ENCODE measurements around the gene PDZK1.
"Not testable (repeated sequence)": the region's sequence is repeated elsewhere in the genome, so short reads cannot be mapped to it uniquely, and the experiment has no call there.

PDZK1 gene

DNA sequence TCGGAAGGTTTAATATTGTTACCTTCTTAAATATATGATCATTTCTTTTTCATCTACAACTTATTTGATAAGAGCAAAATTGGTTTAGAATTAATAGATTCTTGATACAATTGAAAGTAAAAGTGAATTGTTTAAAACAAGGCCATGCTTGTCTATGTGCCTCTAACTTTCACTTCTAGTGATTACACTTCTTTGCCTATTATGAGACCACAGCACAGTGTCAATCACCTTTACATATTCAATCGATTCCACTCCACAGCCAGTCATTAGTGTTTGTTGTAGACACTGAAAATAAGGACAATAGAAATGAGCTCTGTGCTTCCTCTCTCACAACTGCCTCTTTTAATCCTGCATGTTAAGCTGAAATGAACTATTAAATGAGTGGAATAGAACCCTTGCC, 65.3 kb downstream of the PDZK1 start:
- DNase-seq = not testable (repeated sequence)

DNA sequence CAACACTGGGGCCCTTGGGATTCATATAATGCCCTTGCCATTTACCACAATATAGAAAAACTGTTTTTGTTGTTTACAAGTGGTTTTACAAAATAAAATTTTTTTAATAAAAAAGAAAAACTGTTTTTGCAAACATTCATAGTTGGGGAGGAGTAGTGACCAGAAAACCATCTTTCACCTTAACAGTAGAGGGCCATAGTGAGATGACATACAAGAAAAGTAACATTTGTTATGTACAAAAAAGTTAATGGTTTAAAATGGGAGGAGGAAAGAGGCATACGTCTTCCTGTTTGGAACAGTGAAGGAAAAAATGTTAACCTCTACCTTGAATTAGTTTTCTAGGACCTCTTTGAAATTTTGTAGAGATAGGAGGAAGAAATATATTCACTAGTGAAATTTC, 70.9 kb downstream of the PDZK1 start:
- not testable (repeated sequence) for DNase-seq

DNA sequence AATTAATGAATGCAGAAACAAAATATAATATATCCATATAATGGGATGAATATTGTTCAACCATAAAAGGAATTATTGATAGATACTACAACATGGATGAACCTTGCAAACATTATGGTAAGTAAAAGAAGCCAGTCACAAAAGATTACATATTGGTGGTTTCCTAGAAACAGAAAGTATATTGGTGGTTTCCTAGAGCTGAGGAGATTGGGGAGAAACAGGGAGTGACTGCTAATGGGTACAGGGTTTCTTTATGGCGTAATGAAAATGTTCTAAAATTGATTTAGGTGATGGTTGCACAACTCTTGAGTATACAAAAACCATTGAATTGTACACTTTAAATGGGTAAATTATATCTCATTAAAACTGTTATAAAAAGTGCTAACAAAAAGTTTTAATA, 85.0 kb downstream of the PDZK1 start:
- DNase-seq = not testable (repeated sequence)

Data from DMS79 treated with DMSO at 0.1 percent for 48 hours (cell line).